Spinal cord (tissue), 10 donors: Measurements from ENCODE around the gene FLNC. TPM values are rescaled to one million over a fixed set of nuclear protein-coding genes. Genes with fewer than 3 reads are reported as not detected.

Source experiments
- DNase-seq, 6 donors: peaks; one replicate each; pipeline versions ENCODE4 v3.0.0 to v3.0.0-alpha.2; 2013 to 2015; ENCODE audit warnings: low spot score in 6 of 6, low read depth in 4 of 6
- H3K27ac ChIP-seq: one replicate; pipeline ENCODE4 v1.5.1; 2013; ENCODE audit warnings: low read depth, low read length, control low read depth
- H3K27me3 ChIP-seq: one replicate; pipeline ENCODE4 v1.6.1; 2013; ENCODE audit warnings: low read length; ENCODE audit not compliant: control insufficient read depth, insufficient read depth
- H3K36me3 ChIP-seq: one replicate; pipeline ENCODE4 v1.6.1; 2013; ENCODE audit warnings: low read length; ENCODE audit not compliant: control insufficient read depth, insufficient read depth
- H3K4me1 ChIP-seq: one replicate; pipeline ENCODE4 v1.6.1; 2013; ENCODE audit warnings: low read length; ENCODE audit not compliant: control insufficient read depth, insufficient read depth
- H3K4me3 ChIP-seq: one replicate; pipeline ENCODE4 v1.5.1; 2013; ENCODE audit warnings: low read depth, low read length, control low read depth
- H3K9me3 ChIP-seq: one replicate; pipeline ENCODE4 v1.6.1; 2013; ENCODE audit warnings: low read length; ENCODE audit not compliant: control insufficient read depth, insufficient read depth
- WGBS: methylation state at CpG from one replicate; pipeline ENCODE4 v1.1.5; 2013; ENCODE audit warnings: missing lambda C conversion rate; ENCODE audit not compliant: insufficient coverage; 5-methylcytosine and 5-hydroxymethylcytosine counted together
- long read RNA-seq, 4 donors: transcript quantifications; one replicate each; lab custom pipeline, GENCODE V29; 2026
- polyA plus RNA-seq, 2 donors: library from polyadenylated mRNA; unstranded; fragments of 120-200 nt; gene quantifications; one replicate each; pipeline ENCODE4 v1.2.1, GENCODE V29; 2013; ENCODE audit not compliant: insufficient read length in 2 of 2
- total RNA-seq, 2 donors: library from RNA; depleted of rRNA in 1 of 2; stranded (reverse); fragments of 120-200 nt in 1 of 2; fragments of >200 nt in 1 of 2; gene quantifications; one replicate each; pipeline versions ENCODE4 v1.2.3 to v1.2.4, GENCODE V29; 2013 to 2014
- donor health status: healthy.

The FLNC gene
- 100 to 1,000 TPM in 1 of 2 donors, 10 to 100 TPM in 1; 77.8 to 125 TPM for total RNA-seq
- polyA plus RNA-seq = 100 to 1,000 TPM; 152 to 187 TPM
- long read RNA-seq, donor 1, full-length matches to known transcripts = 1 of 19 reads
- long read RNA-seq, donor 1, partial matches to known transcripts = 18 of 19 reads
- long read RNA-seq, donor 1, other reads (novel, unspliced or antisense) = 0 of 19 reads
- long read RNA-seq, donor 2, partial matches to known transcripts = 35 of 35 reads
- long read RNA-seq, donor 2, other reads (novel, unspliced or antisense) = 0 of 35 reads
- long read RNA-seq, donor 3, partial matches to known transcripts = 41 of 41 reads
- long read RNA-seq, donor 3, other reads (novel, unspliced or antisense) = 0 of 41 reads
- long read RNA-seq, donor 4, partial matches to known transcripts = 5 of 5 reads
- long read RNA-seq, donor 4, other reads (novel, unspliced or antisense) = 0 of 5 reads

GRCh38 chr7:128830231-128831177 lies at the start of gene FLNC:
TSS of gene FLNC (plus strand) at chr7:128830406. CDS start at chr7:128830638, 232 bp downstream.
- H3K27me3 ChIP-seq = peaks cover 19% of the 10 kb centered on the region
- H3K27ac ChIP-seq = peak within 1 kb of the TSS; percentile 91
- H3K9me3 ChIP-seq = no peaks in the 10 kb centered on the region
- WGBS = 4% methylated on average over 102 of the region's 109 CpGs
- peaks cover 16% of the 10 kb centered on the region for H3K36me3 ChIP-seq
- peaks cover 69% of the 10 kb centered on the region for H3K4me1 ChIP-seq
- DNase-seq = peak in 2 of 6 donors; percentile 37 to 66
- H3K4me3 ChIP-seq = peak within 1 kb of the TSS; percentile 59

- 87% methylated on average over 3 of the region's 5 CpGs for WGBS
- no peak overlapping the region for H3K27ac ChIP-seq
- no peaks in the 10 kb centered on the region for H3K9me3 ChIP-seq
- DNase-seq = no peak
- peaks cover 9% of the 10 kb centered on the region for H3K4me1 ChIP-seq
- no peaks in the 10 kb centered on the region for H3K27me3 ChIP-seq
- H3K36me3 ChIP-seq = no peaks in the 10 kb centered on the region
- H3K4me3 ChIP-seq = no peak overlapping the region
Observed at GRCh38 chr7:128781126-128781525, 49.1 kb upstream of the FLNC start.

GRCh38 chr7:128781851-128782250 lies 48.4 kb upstream of the FLNC start:
- Histone ChIP-seq H3K9me3 (no peaks in the 10 kb centered on the region), H3K27ac (no peak overlapping the region), H3K36me3 (no peaks in the 10 kb centered on the region), H3K27me3 (no peaks in the 10 kb centered on the region), H3K4me1 (peaks cover 9% of the 10 kb centered on the region), H3K4me3 (no peak overlapping the region)
- no peak for DNase-seq
- WGBS = 86% methylated on average over 1 of the region's 3 CpGs

GRCh38 chr7:128783143-128783861 lies 46.9 kb upstream of the FLNC start:
- WGBS = 24% methylated on average over 11 of the region's 15 CpGs
- no peaks in the 10 kb centered on the region for H3K36me3 ChIP-seq
- H3K27me3 ChIP-seq = no peaks in the 10 kb centered on the region
- DNase-seq = peak in 4 of 6 donors; percentile 28 to 78 (median 56)
- H3K4me1 ChIP-seq = peaks cover 9% of the 10 kb centered on the region
- H3K27ac ChIP-seq = no peak overlapping the region
- H3K4me3 ChIP-seq = no peak overlapping the region
- H3K9me3 ChIP-seq = no peaks in the 10 kb centered on the region

- WGBS = 93% methylated on average over 2 of the region's 3 CpGs
- peaks cover 16% of the 10 kb centered on the region for H3K4me1 ChIP-seq
- H3K4me3 ChIP-seq = no peak overlapping the region
- DNase-seq = no peak
- H3K27me3 ChIP-seq = no peaks in the 10 kb centered on the region
- no peak overlapping the region for H3K27ac ChIP-seq
- no peaks in the 10 kb centered on the region for H3K9me3 ChIP-seq
- no peaks in the 10 kb centered on the region for H3K36me3 ChIP-seq
Observed at GRCh38 chr7:128785738-128786137, 44.5 kb upstream of the FLNC start.

- no peak for DNase-seq
- peaks cover 30% of the 10 kb centered on the region for H3K4me1 ChIP-seq
- H3K27ac ChIP-seq = no peak overlapping the region
- no peaks in the 10 kb centered on the region for H3K27me3 ChIP-seq
- 71% methylated on average over 8 of the region's 9 CpGs for WGBS
- no peak overlapping the region for H3K4me3 ChIP-seq
- no peaks in the 10 kb centered on the region for H3K36me3 ChIP-seq
- H3K9me3 ChIP-seq = no peaks in the 10 kb centered on the region
Observed at GRCh38 chr7:128788446-128789412, 41.5 kb upstream of the FLNC start.

GRCh38 chr7:128790315-128791041 lies 39.7 kb upstream of the FLNC start:
- H3K27me3 ChIP-seq = no peaks in the 10 kb centered on the region
- peak overlapping the region; percentile 64 for H3K27ac ChIP-seq
- peaks cover 47% of the 10 kb centered on the region for H3K4me1 ChIP-seq
- 4% methylated on average over 40 of the region's 45 CpGs for WGBS
- H3K9me3 ChIP-seq = no peaks in the 10 kb centered on the region
- H3K4me3 ChIP-seq = peak overlapping the region; percentile 77
- H3K36me3 ChIP-seq = peaks cover 17% of the 10 kb centered on the region
- peak in 3 of 6 donors; percentile 43 to 90 (median 79) for DNase-seq
